ENCODE measurements around the gene PDZD4.

The PDZD4 gene

GRCh38 chrX:153829799-153830639 is at the start of gene PDZD4:
Gene PDZD4, minus strand, starts transcription at chrX:153830544. Its CDS starts 246 bp downstream, at chrX:153830298.
- no peak for DNase-seq

- no peak for DNase-seq
These were observed 49.5 kb upstream of the PDZD4 start for GRCh38 chrX:153879741-153880439.

- no peak for DNase-seq
These were observed 48.8 kb upstream of the PDZD4 start for GRCh38 chrX:153878969-153879653.

GRCh38 chrX:153878345-153878744 is 48.0 kb upstream of the PDZD4 start:
- no peak for DNase-seq

- DNase-seq: no peak
These were observed 47.4 kb upstream of the PDZD4 start for GRCh38 chrX:153877571-153878261.

- no peak for DNase-seq
These were observed 45.8 kb upstream of the PDZD4 start for GRCh38 chrX:153876112-153876491.

GRCh38 chrX:153875391-153876111 is 45.2 kb upstream of the PDZD4 start:
- DNase-seq: peak; percentile 71

- DNase-seq: no peak
These were observed 44.2 kb upstream of the PDZD4 start for GRCh38 chrX:153874366-153875125.

GRCh38 chrX:153874085-153874365 is 43.7 kb upstream of the PDZD4 start:
- DNase-seq: no peak

GRCh38 chrX:153873282-153874084 is 43.1 kb upstream of the PDZD4 start:
- no peak for DNase-seq

- no peak for DNase-seq
These were observed 41.9 kb upstream of the PDZD4 start for GRCh38 chrX:153871946-153872878.

- DNase-seq: no peak
These were observed 41.1 kb upstream of the PDZD4 start for GRCh38 chrX:153871451-153871850.

GRCh38 chrX:153870791-153871360 is 40.5 kb upstream of the PDZD4 start:
- no peak for DNase-seq

GRCh38 chrX:153870288-153870690 is 39.9 kb upstream of the PDZD4 start:
- no peak for DNase-seq

GRCh38 chrX:153869473-153870287 is 39.3 kb upstream of the PDZD4 start:
- DNase-seq: no peak

GRCh38 chrX:153868576-153869472 is 38.5 kb upstream of the PDZD4 start:
- no peak for DNase-seq

GRCh38 chrX:153867671-153868070 is 37.3 kb upstream of the PDZD4 start:
- DNase-seq: no peak
